HEK293T (cell line): Measurements from ENCODE around the gene PSD2.

ENCODE experiments used
- ARNT ChIP-seq: fragments of 450-650 bp; IDR thresholded peaks from 2 replicates; pipeline ENCODE4 v1.6.1; 2017; ENCODE audit warnings: mild to moderate bottlenecking
- BHLHE40 ChIP-seq: fragments of 450-650 bp; IDR thresholded peaks from 2 replicates; pipeline ENCODE4 v1.6.1; 2016; ENCODE audit warnings: mild to moderate bottlenecking, moderate library complexity, borderline replicate concordance
- FOXM1 ChIP-seq: fragments of 450-650 bp; IDR thresholded peaks from 2 replicates; pipeline ENCODE4 v1.6.1; 2017; ENCODE audit warnings: mild to moderate bottlenecking, borderline replicate concordance
- HDGF ChIP-seq: fragments of 450-650 bp; IDR thresholded peaks from 2 replicates; pipeline ENCODE4 v1.6.1; 2017; ENCODE audit warnings: antibody characterized with exemption, borderline replicate concordance
- LEF1 ChIP-seq: fragments of 450-650 bp; IDR thresholded peaks from 2 replicates; pipeline ENCODE4 v1.6.1; 2017; ENCODE audit warnings: mild to moderate bottlenecking, borderline replicate concordance
- SP1 ChIP-seq: fragments of 450-650 bp; IDR thresholded peaks from 2 replicates; pipeline ENCODE4 v1.6.1; 2017
- TARDBP ChIP-seq: fragments of 450-650 bp; IDR thresholded peaks from 2 replicates; pipeline ENCODE4 v1.6.1; 2016
- ZNF384 ChIP-seq: fragments of 450-650 bp; IDR thresholded peaks from 2 replicates; pipeline ENCODE4 v1.6.1; 2016
- TF ChIP-seq, protein P1 (sequence below): fragments of 450-650 bp; IDR thresholded peaks from 2 replicates; pipeline ENCODE4 v1.6.1; 2016

- TF ChIP-seq ARNT: no peak
- TF ChIP-seq HDGF: no peak; the same call in 1 of the 2 replicates
- TF ChIP-seq, protein P1, sequence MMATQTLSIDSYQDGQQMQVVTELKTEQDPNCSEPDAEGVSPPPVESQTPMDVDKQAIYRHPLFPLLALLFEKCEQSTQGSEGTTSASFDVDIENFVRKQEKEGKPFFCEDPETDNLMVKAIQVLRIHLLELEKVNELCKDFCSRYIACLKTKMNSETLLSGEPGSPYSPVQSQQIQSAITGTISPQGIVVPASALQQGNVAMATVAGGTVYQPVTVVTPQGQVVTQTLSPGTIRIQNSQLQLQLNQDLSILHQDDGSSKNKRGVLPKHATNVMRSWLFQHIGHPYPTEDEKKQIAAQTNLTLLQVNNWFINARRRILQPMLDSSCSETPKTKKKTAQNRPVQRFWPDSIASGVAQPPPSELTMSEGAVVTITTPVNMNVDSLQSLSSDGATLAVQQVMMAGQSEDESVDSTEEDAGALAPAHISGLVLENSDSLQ: no peak
- no peak for TF ChIP-seq ZNF384
- TF ChIP-seq SP1: no peak
- TF ChIP-seq BHLHE40: no peak
- TF ChIP-seq FOXM1: no peak
- no peak for TF ChIP-seq LEF1
- no peak for TF ChIP-seq TARDBP
Observed at GRCh38 chr5:139787257-139787567, 8.4 kb upstream of the PSD2 start.
